OCI-LY1 (cell line): ENCODE measurements around the gene TGFBRAP1.
A peak's percentile ranks its signal among the peaks of the same experiment; 100 is the strongest.

ENCODE experiments used
- H2AFZ ChIP-seq: fragments of 200-600 bp; sonication (generic), shearing (Covaris generic); 2 replicates; pipeline ENCODE4 v1.6.0; 2014; ENCODE audit warnings: antibody characterized with exemption, mild to moderate bottlenecking, low read length
- H3F3A ChIP-seq: fragments of 200-600 bp; sonication (generic), shearing (Covaris generic); 2 replicates; pipeline ENCODE4 v1.6.0; 2014; ENCODE audit warnings: mild to moderate bottlenecking, antibody characterized with exemption, low read length, moderate library complexity; ENCODE audit not compliant: insufficient read depth
- H3K27ac ChIP-seq: fragments of 200-600 bp; sonication (generic); 2 replicates; pipeline ENCODE4 v1.5.1; 2014; ENCODE audit warnings: low read length, mixed run types, mild to moderate bottlenecking, low read depth; ENCODE audit not compliant: poor library complexity, severe bottlenecking
- H3K27me3 ChIP-seq: fragments of 200-600 bp; sonication (generic); 2 replicates; pipeline ENCODE4 v1.6.0; 2014; ENCODE audit warnings: antibody characterized with exemption, mild to moderate bottlenecking, low read length, moderate library complexity; ENCODE audit not compliant: insufficient read depth
- H3K36me3 ChIP-seq: fragments of 200-600 bp; sonication (generic); 2 replicates; pipeline ENCODE4 v1.6.1; 2014; ENCODE audit warnings: mild to moderate bottlenecking, antibody characterized with exemption, low read length, moderate library complexity, mixed read lengths; ENCODE audit not compliant: insufficient read depth
- H3K4me1 ChIP-seq: fragments of 200-600 bp; sonication (generic); 2 replicates; pipeline ENCODE4 v1.5.1; 2014; ENCODE audit warnings: mild to moderate bottlenecking, low read length, moderate library complexity; ENCODE audit not compliant: insufficient read depth, severe bottlenecking
- H3K4me2 ChIP-seq: fragments of 200-600 bp; sonication (generic), shearing (Covaris generic); 2 replicates; pipeline ENCODE4 v1.6.1; 2014; ENCODE audit warnings: low read length
- H3K4me3 ChIP-seq: fragments of 200-600 bp; sonication (generic); 2 replicates; pipeline ENCODE4 v1.5.1; 2014; ENCODE audit warnings: low read length, low read depth, mild to moderate bottlenecking, mixed read lengths; ENCODE audit not compliant: poor library complexity, severe bottlenecking
- H3K79me2 ChIP-seq: fragments of 200-600 bp; shearing (Covaris generic); 2 replicates; pipeline ENCODE4 v1.6.1; 2016; ENCODE audit warnings: mixed run types, low read length, mixed read lengths; ENCODE audit not compliant: insufficient read depth
- H3K9ac ChIP-seq: fragments of 200-600 bp; sonication (generic), shearing (Covaris generic); 2 replicates; pipeline ENCODE4 v1.6.1; 2014; ENCODE audit warnings: mild to moderate bottlenecking, low read length, mixed read lengths
- H3K9me2 ChIP-seq: fragments of 200-600 bp; sonication (generic), shearing (Covaris generic); 2 replicates; pipeline ENCODE4 v1.6.1; 2014; ENCODE audit warnings: low read depth, mild to moderate bottlenecking, low read length, mixed read lengths
- H3K9me3 ChIP-seq: fragments of 200-600 bp; shearing (Covaris generic); 2 replicates; pipeline ENCODE4 v1.6.1; 2014; ENCODE audit warnings: low read length, mixed read lengths
- H4K20me1 ChIP-seq: fragments of 200-600 bp; sonication (generic), shearing (Covaris generic); 2 replicates; pipeline ENCODE4 v1.6.0; 2016; ENCODE audit warnings: mild to moderate bottlenecking, low read length; ENCODE audit not compliant: insufficient read depth
- EZH2 ChIP-seq: fragments of 200-600 bp; sonication (generic), shearing (Covaris generic); IDR thresholded peaks from 2 replicates; pipeline ENCODE4 v1.8.0; 2017; ENCODE audit warnings: borderline replicate concordance, mixed run types, mild to moderate bottlenecking, antibody characterized with exemption, low read length, moderate library complexity, mixed read lengths
- TF ChIP-seq, protein P1 (sequence below): fragments of 200-600 bp; sonication (generic), shearing (Covaris generic); IDR thresholded peaks from 2 replicates; pipeline ENCODE4 v1.5.1; 2017; ENCODE audit warnings: mild to moderate bottlenecking, antibody characterized with exemption, low read length, moderate library complexity, mixed read lengths

Gene TGFBRAP1

DNA sequence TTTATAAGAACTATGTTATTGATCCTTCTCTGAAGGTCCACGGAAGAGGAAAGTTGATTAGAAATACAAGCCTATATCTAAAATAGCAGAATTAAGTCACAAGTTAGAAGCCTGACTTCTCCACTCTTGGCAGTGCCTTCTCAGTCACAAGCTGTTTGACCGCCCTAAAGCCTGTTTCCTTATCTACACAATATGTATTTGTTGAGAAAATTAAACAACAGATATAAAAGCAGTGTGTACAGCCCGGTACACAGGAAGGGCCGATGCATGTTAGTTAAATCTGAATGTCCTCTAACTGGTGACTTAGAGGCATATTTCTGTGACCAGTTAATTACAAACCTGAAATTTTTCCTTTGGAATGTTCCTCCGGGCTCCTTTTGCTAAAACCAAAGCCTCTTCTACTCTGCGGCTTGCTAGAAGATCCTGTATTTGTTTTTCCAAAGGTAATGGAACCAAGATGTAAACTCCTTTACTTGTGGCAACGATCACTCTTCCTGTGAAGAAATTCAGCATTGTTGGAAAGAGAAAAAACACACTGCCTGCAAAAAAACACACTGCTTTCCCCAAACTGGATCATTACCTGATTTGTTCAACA is 33.4 kb downstream of the TGFBRAP1 start:
- Histone ChIP-seq H3K36me3 (peaks cover 61% of the 10 kb centered on the region), H3K27ac (no peak overlapping the region), H3K4me1 (no peaks in the 10 kb centered on the region)

DNA sequence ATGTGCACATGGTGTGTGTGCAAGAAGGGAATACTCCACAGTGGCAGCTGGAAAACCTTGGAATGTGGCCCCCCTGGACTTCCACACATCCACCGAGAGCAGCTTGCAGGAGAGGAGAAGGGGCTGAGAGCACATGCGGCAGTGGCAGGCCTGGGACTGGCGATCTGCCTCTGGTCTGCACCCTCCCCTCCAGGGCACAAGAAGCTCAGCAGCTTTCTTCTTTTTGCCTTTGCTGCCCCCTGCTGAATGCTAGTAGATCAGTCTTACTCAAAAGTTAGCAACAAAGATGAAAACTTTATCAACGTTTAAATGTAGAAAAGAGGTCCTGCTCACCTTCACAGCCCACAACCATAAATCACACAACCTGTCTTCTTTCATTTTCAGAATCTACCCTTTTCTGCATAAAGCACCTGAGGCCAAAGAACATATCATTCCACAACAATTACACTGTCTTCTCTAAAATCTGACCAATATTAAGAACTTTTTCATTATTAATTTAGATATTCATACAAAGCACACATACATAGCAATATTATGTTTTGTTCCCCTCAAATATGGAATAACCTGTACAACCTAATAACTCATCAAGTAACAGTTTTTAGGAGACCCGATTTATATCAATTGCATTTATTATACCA is 34.6 kb downstream of the TGFBRAP1 start:
- Histone ChIP-seq H3K36me3 (peaks cover 70% of the 10 kb centered on the region), H3K27me3 (no peaks in the 10 kb centered on the region), H3K4me1 (no peaks in the 10 kb centered on the region), H3K79me2 (no peaks in the 10 kb centered on the region), H3K9me3 (no peaks in the 10 kb centered on the region), H3K9ac (no peak overlapping the region), H3K9me2 (no peaks in the 10 kb centered on the region), H3K4me2 (no peak overlapping the region), H3F3A (no peaks in the 10 kb centered on the region), H2AFZ (no peak overlapping the region), H3K4me3 (no peak overlapping the region), H3K27ac (no peak overlapping the region), H4K20me1 (no peaks in the 10 kb centered on the region)
- TF ChIP-seq, protein P1, sequence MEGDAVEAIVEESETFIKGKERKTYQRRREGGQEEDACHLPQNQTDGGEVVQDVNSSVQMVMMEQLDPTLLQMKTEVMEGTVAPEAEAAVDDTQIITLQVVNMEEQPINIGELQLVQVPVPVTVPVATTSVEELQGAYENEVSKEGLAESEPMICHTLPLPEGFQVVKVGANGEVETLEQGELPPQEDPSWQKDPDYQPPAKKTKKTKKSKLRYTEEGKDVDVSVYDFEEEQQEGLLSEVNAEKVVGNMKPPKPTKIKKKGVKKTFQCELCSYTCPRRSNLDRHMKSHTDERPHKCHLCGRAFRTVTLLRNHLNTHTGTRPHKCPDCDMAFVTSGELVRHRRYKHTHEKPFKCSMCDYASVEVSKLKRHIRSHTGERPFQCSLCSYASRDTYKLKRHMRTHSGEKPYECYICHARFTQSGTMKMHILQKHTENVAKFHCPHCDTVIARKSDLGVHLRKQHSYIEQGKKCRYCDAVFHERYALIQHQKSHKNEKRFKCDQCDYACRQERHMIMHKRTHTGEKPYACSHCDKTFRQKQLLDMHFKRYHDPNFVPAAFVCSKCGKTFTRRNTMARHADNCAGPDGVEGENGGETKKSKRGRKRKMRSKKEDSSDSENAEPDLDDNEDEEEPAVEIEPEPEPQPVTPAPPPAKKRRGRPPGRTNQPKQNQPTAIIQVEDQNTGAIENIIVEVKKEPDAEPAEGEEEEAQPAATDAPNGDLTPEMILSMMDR, result peak; percentile 65
- no peak for TF ChIP-seq EZH2

More for the DNA sequence above, 33.4 kb downstream of the TGFBRAP1 start:
- no peaks in the 10 kb centered on the region for H3K27me3 ChIP-seq
- TF ChIP-seq, protein P1, result no peak
- TF ChIP-seq EZH2, result no peak
- no peaks in the 10 kb centered on the region for H3K9me2 ChIP-seq
- H3K9ac ChIP-seq, result no peak overlapping the region
- H2AFZ ChIP-seq, result no peak overlapping the region
- H3F3A ChIP-seq, result no peaks in the 10 kb centered on the region
- no peaks in the 10 kb centered on the region for H3K9me3 ChIP-seq
- no peaks in the 10 kb centered on the region for H3K79me2 ChIP-seq
- H3K4me3 ChIP-seq, result no peak overlapping the region
- H3K4me2 ChIP-seq, result no peak overlapping the region
- no peaks in the 10 kb centered on the region for H4K20me1 ChIP-seq

DNA sequence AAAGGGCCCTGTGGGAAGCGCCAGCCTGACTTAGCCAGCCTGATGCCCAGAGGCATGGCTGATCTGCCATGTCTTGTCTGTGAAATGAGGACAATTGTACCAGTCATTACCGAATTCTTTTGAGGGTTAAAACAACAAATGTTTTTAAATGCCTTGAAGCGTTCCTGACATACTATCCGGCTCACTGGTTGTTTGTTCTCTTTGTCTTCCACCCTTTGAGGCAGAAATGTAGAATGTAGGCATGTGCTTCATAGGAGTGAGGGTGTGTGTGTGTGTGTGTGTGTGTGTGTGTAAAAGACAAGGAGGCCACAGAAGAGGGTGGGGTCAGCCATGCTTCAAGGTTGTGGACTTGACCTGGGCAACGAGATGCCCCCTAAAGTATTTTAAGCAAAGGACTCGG is 35.5 kb downstream of the TGFBRAP1 start:
- Histone ChIP-seq H3K4me3 (no peak overlapping the region), H3K79me2 (no peaks in the 10 kb centered on the region), H3K4me2 (no peak overlapping the region), H3F3A (no peaks in the 10 kb centered on the region), H4K20me1 (no peaks in the 10 kb centered on the region), H3K27ac (no peak overlapping the region), H3K36me3 (peaks cover 80% of the 10 kb centered on the region), H2AFZ (no peak overlapping the region), H3K4me1 (no peaks in the 10 kb centered on the region), H3K9me3 (no peaks in the 10 kb centered on the region), H3K9me2 (no peaks in the 10 kb centered on the region), H3K9ac (no peak overlapping the region), H3K27me3 (no peaks in the 10 kb centered on the region)
- TF ChIP-seq, protein P1, result no peak
- TF ChIP-seq EZH2, result no peak
